ENCODE data around the gene OR51E2.
"Not testable (repeated sequence)": the region's sequence is repeated elsewhere in the genome, so short reads cannot be mapped to it uniquely, and the experiment has no call there.

OR51E2 gene, protein sequence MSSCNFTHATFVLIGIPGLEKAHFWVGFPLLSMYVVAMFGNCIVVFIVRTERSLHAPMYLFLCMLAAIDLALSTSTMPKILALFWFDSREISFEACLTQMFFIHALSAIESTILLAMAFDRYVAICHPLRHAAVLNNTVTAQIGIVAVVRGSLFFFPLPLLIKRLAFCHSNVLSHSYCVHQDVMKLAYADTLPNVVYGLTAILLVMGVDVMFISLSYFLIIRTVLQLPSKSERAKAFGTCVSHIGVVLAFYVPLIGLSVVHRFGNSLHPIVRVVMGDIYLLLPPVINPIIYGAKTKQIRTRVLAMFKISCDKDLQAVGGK

DNA sequence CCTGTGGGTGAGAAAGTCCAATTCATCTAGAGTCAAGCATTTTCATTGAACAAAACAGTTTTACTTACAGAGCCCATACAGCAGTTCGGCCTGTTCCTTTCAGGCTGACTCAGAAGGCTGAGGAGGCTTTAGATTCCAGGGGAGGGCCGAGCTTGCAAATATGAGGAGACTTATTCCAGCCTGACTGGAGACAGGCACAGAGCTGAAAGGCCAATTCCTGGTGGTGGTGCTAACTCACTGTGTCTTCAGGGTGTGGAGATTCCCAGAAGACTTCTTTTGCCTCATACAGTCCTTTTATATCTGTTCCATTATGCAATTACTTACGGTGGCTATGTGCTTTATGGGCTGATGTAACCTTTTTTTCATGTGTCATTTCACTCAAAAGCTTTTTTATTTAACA is at the start of gene OR51E2:
TSS of gene OR51E2 (minus strand) at position 269 of the 400 bp plus-strand sequence. CDS start 15,142 bp downstream, outside the sequence.
- DNase-seq: no peak

DNA sequence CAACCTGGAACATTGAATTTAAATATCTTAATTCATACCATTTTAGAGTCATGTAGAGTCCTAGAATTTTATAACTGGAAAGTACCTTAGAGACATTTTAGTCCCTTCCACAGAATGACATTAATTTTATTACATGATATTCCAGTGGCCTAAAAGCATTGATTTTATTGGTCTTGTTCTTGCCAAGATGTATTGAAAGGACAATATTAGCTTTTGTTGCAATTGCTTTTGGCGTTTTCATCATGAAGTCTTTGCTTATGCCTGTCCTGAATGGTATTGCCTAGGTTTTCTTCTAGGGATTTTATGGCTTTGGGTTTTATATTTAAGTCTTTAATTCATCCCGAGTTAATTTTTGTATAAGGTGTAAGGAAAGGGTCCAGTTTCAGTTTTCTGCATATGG is 43.1 kb upstream of the OR51E2 start:
- DNase-seq: no peak

DNA sequence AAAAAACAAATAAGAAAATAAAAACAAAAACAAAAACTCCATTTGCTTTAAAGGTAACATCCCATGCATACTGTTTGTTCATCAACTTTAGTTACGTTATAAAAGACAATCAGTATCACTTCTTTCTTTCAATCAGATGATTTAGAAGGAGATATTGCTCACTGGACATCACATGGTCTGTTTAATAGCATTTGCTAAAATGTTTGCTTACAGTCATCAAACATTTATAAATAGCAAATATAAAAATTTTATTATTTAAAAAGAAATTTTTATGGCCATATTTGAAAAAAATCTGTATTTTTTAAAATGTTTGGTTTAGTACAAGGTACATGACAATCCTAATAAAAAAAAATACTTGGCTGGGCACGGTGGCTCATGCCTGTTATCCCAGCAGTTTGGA is 29.5 kb upstream of the OR51E2 start:
- DNase-seq: no peak

DNA sequence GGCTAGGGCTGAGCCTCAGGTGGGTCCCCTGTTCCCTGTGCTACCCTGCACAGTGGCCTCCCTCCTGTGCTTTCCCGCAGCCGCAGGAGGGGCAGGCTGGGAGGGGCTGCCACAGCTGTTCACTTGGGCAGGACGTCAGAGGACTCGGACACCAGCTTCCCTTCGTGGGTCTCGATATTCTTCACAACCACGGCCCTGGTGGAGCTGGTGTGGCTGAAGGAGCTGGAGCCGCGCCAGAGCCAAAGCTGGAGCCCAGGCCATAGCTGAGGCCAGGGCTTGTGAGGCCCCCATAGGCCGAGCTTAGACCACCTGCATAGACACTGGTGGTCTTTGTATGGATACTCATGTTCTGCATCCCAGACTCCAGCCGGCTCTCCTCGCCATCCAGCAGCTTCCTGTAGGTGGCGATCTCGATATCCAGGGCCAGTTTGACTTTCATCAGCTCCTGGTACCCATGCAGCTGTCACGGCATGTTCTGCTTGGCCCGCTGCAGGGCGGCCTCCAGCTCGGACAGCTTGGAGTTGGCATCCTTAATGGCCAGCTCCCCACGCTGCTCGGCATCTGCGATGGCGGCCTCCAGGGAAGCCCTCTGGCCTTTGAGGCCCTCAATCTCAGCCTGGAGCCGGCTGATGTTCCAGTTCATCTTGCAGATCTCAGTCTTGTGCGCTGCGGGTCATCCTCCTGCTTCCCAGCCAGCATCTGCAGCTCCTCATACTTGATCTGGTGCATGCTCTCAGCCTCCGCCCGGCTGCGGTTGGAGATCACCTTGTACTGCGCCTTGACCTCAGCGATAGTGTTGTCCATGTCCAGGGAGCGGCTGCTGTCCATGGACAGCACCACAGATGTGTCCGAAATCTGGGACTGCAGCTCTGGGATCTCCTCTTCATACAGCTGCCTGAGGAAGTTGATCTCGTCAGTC is 25.2 kb upstream of the OR51E2 start:
- not testable (repeated sequence) for DNase-seq

DNA sequence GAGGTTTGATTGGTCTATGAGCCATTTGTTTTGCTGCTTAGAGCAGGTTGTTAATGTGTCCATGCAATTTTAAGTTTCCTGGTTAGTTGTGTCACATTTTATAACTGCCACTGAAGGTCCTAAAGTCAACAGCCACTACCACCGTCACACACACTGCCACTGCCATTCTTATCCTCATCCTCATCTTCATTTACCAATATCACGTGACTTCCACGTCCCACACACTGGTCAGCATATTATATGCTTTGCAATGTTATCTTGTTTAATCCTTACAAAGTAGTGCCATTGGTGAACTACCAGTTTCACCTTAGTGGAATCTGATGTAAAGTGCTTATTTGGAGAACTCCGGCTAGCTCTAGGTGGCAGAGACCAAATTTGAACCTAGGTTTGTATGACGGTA is 16.6 kb upstream of the OR51E2 start:
- DNase-seq: no peak

DNA sequence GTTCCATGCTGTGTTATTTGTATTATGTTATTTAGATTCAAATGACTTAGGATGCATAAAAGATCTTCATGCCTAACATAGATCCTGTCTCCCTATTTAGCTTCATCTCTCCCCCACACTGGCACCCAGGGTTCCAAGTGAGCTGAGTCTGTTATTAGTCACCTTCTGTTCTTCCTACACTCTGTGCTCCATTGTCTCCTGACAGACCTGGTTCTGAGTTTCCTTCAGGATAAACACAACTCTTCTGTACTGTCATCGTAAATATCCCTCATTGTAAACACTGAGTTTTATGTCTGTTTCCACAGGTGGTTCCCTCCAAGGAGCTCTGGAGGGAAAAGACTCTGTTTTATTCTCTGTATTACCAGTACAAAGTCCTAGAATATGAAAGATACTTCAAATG is 15.6 kb upstream of the OR51E2 start:
- no peak for DNase-seq

DNA sequence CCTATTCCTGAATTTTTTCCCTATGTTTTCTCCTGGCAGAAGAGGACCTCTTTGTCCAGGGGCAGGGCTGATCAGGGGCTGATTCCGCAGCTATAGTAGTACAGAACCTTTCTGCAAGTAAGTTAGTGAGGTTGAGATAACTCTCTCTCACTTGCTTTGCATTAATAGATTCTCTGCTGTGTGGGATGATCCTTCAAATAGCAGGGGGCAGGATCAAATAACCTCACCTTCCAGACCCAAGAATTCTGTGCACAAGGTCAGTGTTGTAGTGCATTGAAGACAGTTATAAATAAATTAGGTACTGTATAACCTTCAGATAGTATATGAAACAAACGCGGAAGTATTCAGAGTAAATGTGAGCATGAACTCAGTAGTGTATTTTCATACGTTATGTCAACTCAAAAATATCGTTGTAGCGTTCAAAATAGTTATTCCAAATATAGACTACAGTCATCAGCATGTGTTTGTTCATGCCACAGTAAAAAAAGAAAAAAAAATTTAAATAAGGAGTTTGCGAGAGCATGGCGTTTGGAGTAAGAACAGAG is 7.2 kb upstream of the OR51E2 start:
- peak; percentile 87 for DNase-seq

DNA sequence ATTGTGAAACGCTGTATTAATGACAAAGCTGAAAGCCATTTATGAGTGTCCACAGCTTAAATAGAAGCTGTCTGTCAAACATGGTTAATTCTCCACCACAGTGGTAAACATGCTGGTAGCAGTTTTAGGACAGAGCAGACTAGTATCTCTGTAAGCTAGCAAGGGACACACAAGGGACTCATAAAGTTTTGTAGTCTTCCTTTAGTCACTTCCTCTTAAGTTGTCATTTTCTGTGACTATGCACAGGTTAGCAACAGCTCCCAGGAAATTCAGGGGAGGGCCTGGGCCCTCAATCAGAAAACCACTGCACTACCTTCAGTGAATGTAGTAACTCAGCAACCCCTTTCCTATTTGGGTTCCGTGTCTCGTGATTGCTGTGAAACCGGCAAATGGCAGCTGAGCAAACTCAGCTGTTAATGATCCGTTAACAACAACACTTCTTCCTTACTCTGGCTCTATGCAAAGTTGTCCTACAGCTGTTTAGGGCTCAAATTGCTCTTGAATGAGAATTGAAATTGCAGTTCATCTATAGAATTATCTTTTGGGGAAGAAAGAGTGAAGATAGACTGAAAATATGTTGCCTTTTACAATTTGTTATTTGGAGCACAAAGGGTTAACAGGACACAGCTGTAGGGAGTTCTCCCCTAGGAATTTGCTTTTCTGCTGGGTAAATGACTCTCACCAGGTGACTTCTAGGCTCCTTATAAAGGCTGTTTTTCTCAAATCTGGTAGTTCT is 6.6 kb upstream of the OR51E2 start, which contains the start of gene MMP26:
TSS of gene MMP26 (plus strand) at position 731 of the 736 bp plus-strand sequence.
- peak; percentile 96 for DNase-seq

DNA sequence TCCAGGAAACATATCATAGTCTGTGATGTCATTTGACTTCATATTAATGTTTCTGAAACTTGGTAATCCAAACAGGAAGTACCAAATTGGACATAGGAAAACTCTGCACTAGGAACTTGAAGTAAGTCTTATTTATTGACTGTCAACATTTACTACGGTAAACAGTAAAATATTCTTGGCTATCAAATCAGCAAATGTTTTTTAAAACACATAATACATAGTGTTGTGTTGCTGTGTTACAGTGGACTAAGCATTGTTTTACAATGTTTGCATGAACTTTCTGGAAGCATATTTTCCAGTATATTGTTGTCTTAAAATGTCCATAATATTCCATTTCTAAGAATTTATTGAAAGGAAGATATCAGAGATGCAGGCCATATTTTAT is 2.8 kb upstream of the OR51E2 start:
- no peak for DNase-seq

DNA sequence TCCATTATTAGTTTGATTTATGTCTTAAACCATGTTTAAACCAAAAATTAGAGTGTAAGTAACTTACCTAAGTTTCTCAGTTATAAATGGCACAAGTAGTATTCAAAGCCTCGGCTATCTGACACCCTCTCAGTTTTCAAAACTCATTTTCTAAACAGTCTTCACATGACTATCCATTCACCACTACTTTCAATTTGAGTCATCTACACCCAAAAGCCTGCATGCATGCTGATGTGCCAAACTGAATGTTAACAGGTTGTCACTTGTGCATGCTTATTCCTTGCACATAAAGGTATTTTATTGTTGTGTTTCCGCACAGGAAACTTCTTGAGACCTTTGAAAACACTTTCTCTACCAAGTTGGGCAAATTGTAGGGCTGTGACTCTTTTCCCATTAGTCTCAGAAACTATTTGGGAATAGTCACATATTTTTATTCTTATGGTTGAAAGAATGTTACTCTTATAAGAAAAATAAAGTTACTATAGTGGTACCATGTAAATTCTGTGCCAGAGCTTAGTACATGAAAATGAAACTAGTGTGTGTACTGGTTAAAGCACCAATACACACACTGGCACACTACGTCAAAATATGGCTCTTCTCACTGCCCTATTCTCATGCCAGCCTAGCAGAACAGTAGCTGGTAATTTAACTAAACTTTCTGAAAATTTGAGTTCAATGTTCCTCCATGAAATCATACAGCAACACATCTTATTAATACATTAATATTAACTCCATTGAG is 2.2 kb upstream of the OR51E2 start:
- DNase-seq: no peak

DNA sequence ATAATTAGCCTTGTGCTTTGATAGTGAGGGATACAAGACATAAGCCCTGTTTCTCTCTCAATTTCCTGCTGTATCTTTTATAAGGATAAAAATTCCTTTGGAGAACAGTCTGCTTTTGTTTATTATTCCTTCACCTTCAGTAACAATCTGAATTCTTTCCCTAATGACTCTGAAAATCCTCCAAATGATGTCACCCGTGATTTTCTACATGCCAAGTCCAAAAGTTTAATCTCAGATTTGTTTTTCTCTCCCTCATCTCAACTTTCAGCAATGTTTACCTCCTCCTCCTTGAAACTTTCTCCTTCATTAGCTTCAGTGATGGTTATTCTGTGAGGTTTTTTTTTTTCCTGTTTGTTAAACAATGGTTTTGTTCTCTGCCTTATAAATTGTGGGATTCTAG is 2.2 kb downstream of the OR51E2 start:
- DNase-seq: peak; percentile 69

DNA sequence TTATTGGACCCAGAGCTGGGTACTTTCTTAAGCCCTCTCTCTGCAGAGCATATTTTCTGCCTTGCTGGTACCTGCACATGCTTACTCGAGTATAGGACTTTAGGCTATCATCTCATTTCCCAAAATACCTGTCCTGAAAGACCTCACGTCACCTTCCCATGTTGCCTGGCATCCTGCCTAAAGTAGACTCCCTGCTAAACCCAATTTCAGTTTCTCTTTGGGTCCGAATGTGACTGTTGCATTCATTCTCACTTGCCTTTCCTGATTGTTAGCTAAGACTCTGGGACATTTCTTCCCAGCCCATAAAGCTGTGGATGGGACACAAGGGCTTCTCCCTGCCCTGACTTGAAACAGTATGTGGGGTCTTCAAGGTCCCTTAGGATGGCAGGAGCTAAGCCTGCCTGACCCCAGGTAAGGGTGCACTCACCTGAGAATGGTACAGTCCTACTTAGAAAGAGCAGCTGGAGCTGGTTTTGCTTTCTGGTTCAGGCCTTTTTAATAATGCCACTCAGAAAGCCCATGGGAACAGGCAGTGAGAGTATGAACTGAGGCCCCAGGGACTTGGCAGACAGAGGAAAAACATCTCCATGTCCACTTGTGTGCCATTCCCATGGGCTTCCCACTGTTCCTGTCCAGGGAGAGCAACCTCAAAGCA is 12.9 kb downstream of the OR51E2 start:
- no peak for DNase-seq

DNA sequence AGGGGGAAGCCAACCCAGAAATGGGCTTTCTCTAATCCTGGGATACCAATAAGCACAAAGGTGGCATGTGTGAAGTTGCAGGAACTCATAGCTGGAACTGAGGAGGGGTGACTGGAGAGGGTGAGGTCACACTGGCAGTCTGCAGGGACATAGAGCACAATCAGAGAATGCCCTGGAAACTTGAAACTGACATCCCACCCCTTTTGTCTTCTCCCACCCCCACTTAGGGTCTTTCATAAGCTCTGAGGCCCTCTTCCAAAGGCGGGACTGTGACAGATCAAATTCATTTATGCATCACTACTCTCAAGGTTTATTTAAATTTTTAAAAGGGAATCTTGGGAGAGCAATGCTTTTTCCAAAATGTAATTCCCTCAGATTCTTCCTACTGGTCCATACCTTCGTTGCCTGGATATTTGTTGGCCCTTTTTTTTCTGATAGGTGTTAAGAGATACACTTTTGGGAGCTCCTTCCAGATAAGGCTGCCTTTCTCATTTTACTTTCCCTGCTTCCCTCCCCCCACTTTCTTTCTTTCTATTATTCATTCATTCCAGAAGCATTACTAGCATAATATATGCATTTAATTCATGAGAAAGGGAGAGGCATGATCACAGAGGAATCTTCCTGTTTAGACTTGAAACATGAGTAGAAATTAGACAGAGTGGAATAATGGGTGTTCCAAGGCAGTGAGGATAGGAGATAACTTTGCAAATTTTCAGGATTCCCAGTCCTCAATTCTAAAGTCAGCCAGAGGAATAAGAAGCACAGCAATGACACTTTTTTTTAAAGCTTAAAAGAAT is 14.8 kb downstream of the OR51E2 start:
- no peak for DNase-seq

DNA sequence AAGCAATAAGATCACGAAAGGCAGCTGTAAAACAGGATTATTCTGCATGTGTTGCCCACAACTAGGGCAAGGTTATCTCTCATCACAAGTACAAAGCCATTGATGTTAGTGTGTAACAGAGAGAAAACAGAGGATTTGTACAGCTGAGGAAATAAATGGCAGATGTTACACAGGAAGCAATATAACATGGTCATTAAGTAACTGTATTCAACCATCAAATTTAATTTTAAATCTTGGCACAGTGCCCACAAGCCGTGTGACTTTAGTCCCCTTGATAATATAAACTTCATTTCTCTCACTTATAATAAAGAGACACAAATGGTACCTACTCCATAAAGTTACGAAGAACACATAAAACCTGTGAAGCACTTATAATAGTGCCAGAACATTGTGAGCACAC is 17.3 kb downstream of the OR51E2 start:
- DNase-seq: peak; percentile 58

DNA sequence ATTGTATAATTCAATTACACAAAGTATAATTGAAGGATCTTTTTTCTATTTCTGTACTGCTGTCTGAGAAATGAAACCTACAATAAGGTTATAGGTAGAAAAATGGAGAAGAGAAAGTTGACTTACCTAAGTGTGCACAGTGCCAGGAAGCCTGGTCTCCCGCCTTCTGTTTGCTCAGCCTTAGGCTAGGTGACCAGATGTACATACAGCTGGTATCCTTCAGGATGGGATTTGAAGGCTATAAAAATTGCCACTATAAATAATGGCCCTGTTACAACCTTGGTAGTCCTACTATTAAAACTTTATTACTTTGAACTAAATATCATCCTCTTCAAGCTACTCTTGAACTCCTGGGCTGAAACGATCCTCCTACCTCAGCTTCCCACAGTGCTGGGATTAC is 19.7 kb downstream of the OR51E2 start:
- DNase-seq: peak; percentile 69

DNA sequence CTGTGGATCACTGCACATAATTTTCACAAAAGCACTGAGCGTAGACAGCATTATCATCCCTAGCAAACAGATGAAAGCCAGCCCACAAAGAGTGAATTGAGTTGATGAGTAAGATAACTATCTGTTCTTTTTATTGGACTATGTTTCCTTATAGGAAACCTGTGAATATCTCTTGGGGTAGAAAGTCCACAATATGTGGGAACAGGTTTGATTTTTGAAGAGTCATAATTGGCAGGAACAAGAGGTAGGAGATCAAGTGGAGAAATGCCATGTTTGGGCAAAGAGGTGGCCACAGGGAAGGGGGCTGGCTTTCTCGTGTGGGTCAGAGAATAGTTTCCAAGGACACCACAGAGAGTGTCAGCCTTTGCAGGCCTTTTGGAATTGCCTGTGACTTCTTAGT is 23.9 kb downstream of the OR51E2 start:
- no peak for DNase-seq

DNA sequence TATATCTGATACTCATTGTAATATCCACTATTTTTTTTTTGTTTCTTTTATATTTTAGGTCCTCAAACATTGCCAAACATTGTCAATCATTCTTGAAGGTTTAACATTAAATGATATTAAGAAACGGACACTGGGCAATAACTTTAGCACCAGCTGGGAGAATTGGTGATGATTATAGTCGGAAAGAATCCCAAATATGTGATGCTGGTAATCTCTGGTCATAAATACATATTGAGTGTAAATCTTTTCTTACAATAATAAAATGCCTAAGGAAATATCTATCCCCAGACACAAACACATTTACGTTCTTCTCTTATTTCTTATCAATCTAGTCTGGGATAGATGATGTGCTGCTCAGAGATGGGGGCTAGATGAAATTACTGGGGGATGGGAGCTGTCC is 25.2 kb downstream of the OR51E2 start:
- no peak for DNase-seq

DNA sequence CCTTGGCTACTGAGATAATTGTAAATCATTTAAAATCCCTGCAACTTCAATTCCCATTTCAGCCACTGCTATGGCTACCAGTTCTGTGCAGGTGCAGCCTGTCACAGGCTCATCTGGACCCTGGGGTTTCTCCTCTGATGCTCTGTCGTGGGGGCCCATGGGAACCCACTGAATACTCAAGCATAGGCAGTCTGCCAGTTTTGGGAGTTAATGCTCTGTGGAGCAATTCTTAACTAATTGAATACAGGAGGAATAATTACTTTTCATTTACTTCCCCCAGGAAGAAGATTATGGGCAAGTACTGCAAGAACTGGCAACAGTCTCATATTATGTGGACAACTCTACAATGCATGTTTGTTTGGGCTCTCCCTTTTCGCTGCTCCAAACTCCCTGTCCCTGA is 25.9 kb downstream of the OR51E2 start:
- DNase-seq: peak; percentile 95

DNA sequence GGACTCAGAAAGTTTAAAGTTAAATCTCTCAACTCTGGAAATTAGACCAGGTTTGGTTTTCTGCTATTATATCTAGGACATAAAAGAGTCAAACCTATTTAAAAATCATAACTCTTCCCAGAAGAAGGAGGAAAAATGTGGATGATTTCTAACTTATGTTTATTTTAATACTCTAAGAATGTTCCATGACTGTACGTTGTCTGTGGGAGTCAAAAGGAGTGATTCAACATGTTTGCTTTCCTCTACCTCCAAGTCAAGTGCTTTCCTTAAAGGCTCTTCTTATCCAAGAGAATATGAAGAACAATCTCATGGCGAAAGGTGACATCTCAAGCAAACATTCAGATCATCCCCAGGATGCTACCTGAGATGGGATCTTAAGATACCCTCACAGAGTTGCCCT is 32.2 kb downstream of the OR51E2 start:
- no peak for DNase-seq

DNA sequence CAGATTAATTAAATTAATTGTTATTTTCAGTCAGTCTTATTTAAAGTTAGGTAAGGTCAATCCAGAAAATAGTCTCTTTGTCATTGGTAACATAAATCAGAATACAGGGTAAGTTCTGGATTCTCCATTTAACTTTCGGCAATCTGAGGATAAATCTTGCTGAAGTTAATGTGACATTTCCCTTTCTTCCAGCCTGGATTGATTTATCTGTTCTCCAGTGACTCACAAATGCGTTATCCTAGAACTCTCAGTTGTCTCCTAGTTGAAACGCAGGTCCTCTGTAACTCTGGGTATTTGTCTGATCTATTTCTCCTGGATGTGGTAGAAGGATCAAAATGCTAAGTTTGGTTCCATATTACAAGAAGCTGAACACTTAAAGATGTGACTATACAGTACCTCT is 32.9 kb downstream of the OR51E2 start:
- no peak for DNase-seq

DNA sequence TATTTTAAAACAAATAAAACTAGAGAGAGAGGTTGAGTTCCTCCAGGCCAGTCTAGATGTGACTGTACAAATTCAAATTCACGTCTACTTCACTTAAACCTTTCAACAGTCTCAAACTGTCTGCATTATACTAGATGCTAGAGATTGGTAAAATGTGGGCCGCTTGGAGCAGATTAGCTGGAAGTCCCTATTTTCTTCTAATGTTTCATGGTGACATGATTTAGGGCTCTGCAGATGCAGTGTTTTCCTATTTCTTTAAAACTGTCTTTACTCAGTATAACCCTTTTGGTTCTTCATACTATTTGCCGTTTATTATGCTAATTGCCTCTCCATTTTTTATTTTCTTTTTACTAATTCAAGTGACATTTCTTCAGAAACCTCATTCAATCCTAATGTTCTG is 33.5 kb downstream of the OR51E2 start:
- no peak for DNase-seq

Data from DMS79 treated with DMSO at 0.1 percent for 48 hours (cell line).